K562 (cell line): ENCODE data around the gene ISG20L2. TPM values are rescaled to one million over a fixed set of nuclear protein-coding genes. Genes with fewer than 3 reads are reported as not detected.

Experiments
- BRCA1 ChIP-seq, 2 experiments: fragments of 450-650 bp in 1 of 2; sonication (generic) in 1 of 2; formaldehyde crosslinking in 1 of 2; IDR thresholded peaks; 2 replicates each; pipeline versions ENCODE4 v1.5.0 to v1.6.1; 2017 to 2020; ENCODE audit warnings: mild to moderate bottlenecking in 1 of 2, missing genetic modification reagents in 1 of 2
- CBX3 ChIP-seq, 2 experiments: IDR thresholded peaks; 1 replicate in 1 of 2; 2 replicates in 1 of 2; pipeline ENCODE4 v1.6.1; 2012; ENCODE audit warnings: inconsistent platforms in 2 of 2, low read length in 2 of 2, borderline replicate concordance in 1 of 2, control low read depth in 1 of 2
- FOXJ2 ChIP-seq: fragments of 200-800 bp; sonication (Bioruptor generic); IDR thresholded peaks from 2 replicates; pipeline ENCODE4 v1.6.1; 2016; ENCODE audit warnings: missing genetic modification characterization, missing compliant biosample characterization
- NCOA1 ChIP-seq: fragments of 450-650 bp; IDR thresholded peaks from 2 replicates; pipeline ENCODE4 v1.6.1; 2016; ENCODE audit warnings: low read depth
- RBM34 ChIP-seq: fragments of 200-400 bp; formaldehyde crosslinking; IDR thresholded peaks from 2 replicates; pipeline ENCODE4 v1.6.1; 2018; ENCODE audit warnings: low read length, borderline replicate concordance; ENCODE audit not compliant: insufficient read depth
- SRSF3 ChIP-seq: fragments of 200-400 bp; formaldehyde crosslinking; IDR thresholded peaks from 2 replicates; pipeline ENCODE4 v1.6.1; 2016; ENCODE audit warnings: mild to moderate bottlenecking, low read length, moderate library complexity; ENCODE audit not compliant: insufficient read depth
- STAG1 ChIP-seq: sonication (generic); formaldehyde crosslinking; IDR thresholded peaks from 2 replicates; pipeline ENCODE4 v1.5.0; 2020; ENCODE audit warnings: missing genetic modification reagents, borderline replicate concordance
- YY1 ChIP-seq, 3 experiments: IDR thresholded peaks; 2 replicates each; pipeline ENCODE4 v1.6.1; 2011; ENCODE audit warnings: low read length in 2 of 3, mild to moderate bottlenecking in 2 of 3, moderate library complexity in 2 of 3, borderline replicate concordance in 1 of 3, control low read depth in 1 of 3, low read depth in 1 of 3; ENCODE audit not compliant: insufficient read depth in 3 of 3, insufficient replicate concordance in 2 of 3, control insufficient read depth in 1 of 3, insufficient read length in 1 of 3; ENCODE audit errors: extremely low read depth in 1 of 3
- ZFP36 ChIP-seq: fragments of 150-350 bp; IDR thresholded peaks from 2 replicates; pipeline ENCODE4 v1.6.1; 2018; ENCODE audit warnings: low read length, low read depth; ENCODE audit not compliant: partially characterized antibody
- ZNF764 ChIP-seq: fragments of 250-450 bp; sonication (Bioruptor Pico); IDR thresholded peaks from 2 replicates; pipeline ENCODE4 v1.4.0; 2020; ENCODE audit warnings: low read depth, mild to moderate bottlenecking, moderate library complexity
- polyA plus RNA-seq, 8 experiments: library from polyadenylated mRNA; depleted of rRNA in 4 of 8; stranded (reverse) in 5 of 8; unstranded in 3 of 8; fragments of >200 nt; fragmentation: Nextera tagmentation in 2 of 8; fragmentation: Illumina TruSeq in 1 of 8; extraction: Ambion mirVana in 2 of 8; extraction: Trizol in 1 of 8; gene quantifications; 2 replicates each; pipeline versions ENCODE4 v1.2.1 to v1.2.3, GENCODE V29; 2011 to 2014; ENCODE audit warnings: inconsistent platforms in 1 of 8, missing spikeins in 1 of 8
- total RNA-seq, 7 experiments: library from RNA; depleted of rRNA in 6 of 7; stranded (reverse); fragments of >200 nt in 6 of 7; fragmentation: Illumina TruSeq in 2 of 7; extraction: Trizol in 2 of 7; gene quantifications; 2 replicates each; pipeline versions ENCODE4 v1.2.1 to v1.2.3, GENCODE V29; 2011 to 2021; ENCODE audit warnings: low replicate concordance in 1 of 7
- TF ChIP-seq, protein P1 (sequence below), 2 experiments: fragments of 200-800 bp in 1 of 2; sonication (Bioruptor generic) in 1 of 2; sonication (generic) in 1 of 2; formaldehyde crosslinking in 1 of 2; IDR thresholded peaks in 1 of 2; conservative IDR thresholded peaks in 1 of 2; 2 replicates each; pipeline versions ENCODE4 v1.5.0 to v1.6.1; 2016 to 2020; ENCODE audit warnings: missing compliant biosample characterization in 1 of 2, missing genetic modification characterization in 1 of 2, missing genetic modification reagents in 1 of 2
- TF ChIP-seq, protein P2 (sequence below): fragments of 250-450 bp; sonication (Bioruptor Pico); IDR thresholded peaks from 2 replicates; pipeline ENCODE4 v1.4.0; 2020
- TF ChIP-seq, protein P3 (sequence below), 2 experiments: fragments of 450-650 bp; IDR thresholded peaks; 2 replicates each; pipeline ENCODE4 v1.6.1; 2018; ENCODE audit warnings: mild to moderate bottlenecking in 2 of 2, low read depth in 1 of 2; ENCODE audit not compliant: partially characterized antibody in 2 of 2

Gene ISG20L2
- total and polyA plus RNA-seq, 9 of the 15 experiments (the other 6 are each of a cell fraction or from before 2014, with no cell fraction given): 21.3 to 130 (median 50.3) TPM

DNA sequence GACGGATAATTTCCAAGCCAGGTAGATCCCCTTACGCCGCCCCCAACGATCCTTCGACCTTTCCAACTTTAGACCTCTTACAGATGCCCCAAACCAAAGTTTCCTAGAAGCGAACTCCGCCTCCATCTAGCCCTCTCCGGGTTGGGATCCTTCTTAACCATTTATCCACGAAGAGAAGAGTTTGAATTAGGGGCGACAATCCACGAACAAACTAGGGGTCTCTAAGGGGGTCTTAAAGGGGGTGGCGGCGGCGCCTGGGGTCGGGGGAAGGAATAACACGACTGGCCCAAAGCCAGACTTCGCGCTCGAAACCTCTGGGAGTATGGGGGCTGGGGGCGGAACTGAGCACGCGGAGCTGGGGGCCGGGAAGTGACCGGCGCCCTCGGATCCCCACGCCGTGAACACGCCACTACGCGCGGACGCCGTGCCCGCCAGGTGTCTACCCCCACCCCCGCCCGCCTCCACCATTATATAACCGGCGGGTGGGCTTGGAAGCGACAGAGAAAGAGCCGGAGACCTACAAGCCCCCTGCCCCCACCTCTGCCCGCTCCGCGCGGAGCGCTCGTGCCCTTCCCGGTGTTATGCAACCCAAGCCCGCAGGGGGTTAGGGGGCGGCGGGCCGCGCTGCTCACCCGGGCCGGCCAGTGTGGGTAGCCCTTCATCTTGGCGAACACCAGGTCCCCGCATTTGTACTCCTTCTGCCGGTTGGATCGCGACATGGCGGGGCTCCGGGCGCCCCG, 22.3 kb upstream of the ISG20L2 start (continued):
- TF ChIP-seq, protein P1, sequence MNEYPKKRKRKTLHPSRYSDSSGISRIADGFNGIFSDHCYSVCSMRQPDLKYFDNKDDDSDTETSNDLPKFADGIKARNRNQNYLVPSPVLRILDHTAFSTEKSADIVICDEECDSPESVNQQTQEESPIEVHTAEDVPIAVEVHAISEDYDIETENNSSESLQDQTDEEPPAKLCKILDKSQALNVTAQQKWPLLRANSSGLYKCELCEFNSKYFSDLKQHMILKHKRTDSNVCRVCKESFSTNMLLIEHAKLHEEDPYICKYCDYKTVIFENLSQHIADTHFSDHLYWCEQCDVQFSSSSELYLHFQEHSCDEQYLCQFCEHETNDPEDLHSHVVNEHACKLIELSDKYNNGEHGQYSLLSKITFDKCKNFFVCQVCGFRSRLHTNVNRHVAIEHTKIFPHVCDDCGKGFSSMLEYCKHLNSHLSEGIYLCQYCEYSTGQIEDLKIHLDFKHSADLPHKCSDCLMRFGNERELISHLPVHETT (CRISPR knock-in tag; conservative IDR thresholded peaks at IDR 0.05 in 1 of 2, IDR thresholded peaks at IDR 0.05 in 1 of 2): no peak
- TF ChIP-seq YY1 (IDR thresholded peaks at IDR 0.05; ENCODE audit: borderline replicate concordance in 1 of 3, control insufficient read depth in 1 of 3, extremely low read depth in 1 of 3, insufficient read depth in 3 of 3, insufficient read length in 1 of 3, insufficient replicate concordance in 2 of 3, low read depth in 1 of 3, low read length in 2 of 3) (peak in 1 of 3 experiments; percentile 31), ZFP36 (no peak), FOXJ2 (tag) (no peak), NCOA1 (no peak), BRCA1 (IDR thresholded peaks at IDR 0.05) (no peak), BRCA1 (CRISPR knock-in tag; IDR thresholded peaks at IDR 0.05) (no peak), STAG1 (CRISPR knock-in tag) (0 out of 2 replicates have a peak, but pooled peaks have one; percentile 10), RBM34 (no peak), CBX3 (IDR thresholded peaks at IDR 0.05; ENCODE audit: borderline replicate concordance in 1 of 2, low read length in 2 of 2) (no peak), ZNF764 (CRISPR knock-in tag) (no peak), SRSF3 (0 out of 2 replicates have a peak, but pooled peaks have one; percentile 49)
- TF ChIP-seq, protein P2, sequence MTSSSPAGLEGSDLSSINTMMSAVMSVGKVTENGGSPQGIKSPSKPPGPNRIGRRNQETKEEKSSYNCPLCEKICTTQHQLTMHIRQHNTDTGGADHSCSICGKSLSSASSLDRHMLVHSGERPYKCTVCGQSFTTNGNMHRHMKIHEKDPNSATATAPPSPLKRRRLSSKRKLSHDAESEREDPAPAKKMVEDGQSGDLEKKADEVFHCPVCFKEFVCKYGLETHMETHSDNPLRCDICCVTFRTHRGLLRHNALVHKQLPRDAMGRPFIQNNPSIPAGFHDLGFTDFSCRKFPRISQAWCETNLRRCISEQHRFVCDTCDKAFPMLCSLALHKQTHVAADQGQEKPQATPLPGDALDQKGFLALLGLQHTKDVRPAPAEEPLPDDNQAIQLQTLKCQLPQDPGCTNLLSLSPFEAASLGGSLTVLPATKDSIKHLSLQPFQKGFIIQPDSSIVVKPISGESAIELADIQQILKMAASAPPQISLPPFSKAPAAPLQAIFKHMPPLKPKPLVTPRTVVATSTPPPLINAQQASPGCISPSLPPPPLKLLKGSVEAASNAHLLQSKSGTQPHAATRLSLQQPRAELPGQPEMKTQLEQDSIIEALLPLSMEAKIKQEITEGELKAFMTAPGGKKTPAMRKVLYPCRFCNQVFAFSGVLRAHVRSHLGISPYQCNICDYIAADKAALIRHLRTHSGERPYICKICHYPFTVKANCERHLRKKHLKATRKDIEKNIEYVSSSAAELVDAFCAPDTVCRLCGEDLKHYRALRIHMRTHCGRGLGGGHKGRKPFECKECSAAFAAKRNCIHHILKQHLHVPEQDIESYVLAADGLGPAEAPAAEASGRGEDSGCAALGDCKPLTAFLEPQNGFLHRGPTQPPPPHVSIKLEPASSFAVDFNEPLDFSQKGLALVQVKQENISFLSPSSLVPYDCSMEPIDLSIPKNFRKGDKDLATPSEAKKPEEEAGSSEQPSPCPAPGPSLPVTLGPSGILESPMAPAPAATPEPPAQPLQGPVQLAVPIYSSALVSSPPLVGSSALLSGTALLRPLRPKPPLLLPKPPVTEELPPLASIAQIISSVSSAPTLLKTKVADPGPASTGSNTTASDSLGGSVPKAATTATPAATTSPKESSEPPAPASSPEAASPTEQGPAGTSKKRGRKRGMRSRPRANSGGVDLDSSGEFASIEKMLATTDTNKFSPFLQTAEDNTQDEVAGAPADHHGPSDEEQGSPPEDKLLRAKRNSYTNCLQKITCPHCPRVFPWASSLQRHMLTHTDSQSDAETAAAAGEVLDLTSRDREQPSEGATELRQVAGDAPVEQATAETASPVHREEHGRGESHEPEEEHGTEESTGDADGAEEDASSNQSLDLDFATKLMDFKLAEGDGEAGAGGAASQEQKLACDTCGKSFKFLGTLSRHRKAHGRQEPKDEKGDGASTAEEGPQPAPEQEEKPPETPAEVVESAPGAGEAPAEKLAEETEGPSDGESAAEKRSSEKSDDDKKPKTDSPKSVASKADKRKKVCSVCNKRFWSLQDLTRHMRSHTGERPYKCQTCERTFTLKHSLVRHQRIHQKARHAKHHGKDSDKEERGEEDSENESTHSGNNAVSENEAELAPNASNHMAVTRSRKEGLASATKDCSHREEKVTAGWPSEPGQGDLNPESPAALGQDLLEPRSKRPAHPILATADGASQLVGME (CRISPR knock-in tag): no peak
- TF ChIP-seq, protein P3, sequence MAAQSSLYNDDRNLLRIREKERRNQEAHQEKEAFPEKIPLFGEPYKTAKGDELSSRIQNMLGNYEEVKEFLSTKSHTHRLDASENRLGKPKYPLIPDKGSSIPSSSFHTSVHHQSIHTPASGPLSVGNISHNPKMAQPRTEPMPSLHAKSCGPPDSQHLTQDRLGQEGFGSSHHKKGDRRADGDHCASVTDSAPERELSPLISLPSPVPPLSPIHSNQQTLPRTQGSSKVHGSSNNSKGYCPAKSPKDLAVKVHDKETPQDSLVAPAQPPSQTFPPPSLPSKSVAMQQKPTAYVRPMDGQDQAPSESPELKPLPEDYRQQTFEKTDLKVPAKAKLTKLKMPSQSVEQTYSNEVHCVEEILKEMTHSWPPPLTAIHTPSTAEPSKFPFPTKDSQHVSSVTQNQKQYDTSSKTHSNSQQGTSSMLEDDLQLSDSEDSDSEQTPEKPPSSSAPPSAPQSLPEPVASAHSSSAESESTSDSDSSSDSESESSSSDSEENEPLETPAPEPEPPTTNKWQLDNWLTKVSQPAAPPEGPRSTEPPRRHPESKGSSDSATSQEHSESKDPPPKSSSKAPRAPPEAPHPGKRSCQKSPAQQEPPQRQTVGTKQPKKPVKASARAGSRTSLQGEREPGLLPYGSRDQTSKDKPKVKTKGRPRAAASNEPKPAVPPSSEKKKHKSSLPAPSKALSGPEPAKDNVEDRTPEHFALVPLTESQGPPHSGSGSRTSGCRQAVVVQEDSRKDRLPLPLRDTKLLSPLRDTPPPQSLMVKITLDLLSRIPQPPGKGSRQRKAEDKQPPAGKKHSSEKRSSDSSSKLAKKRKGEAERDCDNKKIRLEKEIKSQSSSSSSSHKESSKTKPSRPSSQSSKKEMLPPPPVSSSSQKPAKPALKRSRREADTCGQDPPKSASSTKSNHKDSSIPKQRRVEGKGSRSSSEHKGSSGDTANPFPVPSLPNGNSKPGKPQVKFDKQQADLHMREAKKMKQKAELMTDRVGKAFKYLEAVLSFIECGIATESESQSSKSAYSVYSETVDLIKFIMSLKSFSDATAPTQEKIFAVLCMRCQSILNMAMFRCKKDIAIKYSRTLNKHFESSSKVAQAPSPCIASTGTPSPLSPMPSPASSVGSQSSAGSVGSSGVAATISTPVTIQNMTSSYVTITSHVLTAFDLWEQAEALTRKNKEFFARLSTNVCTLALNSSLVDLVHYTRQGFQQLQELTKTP (IDR thresholded peaks at IDR 0.05; ENCODE audit: low read depth in 1 of 2, partially characterized antibody in 2 of 2): no peak
